Measurements from ENCODE around the gene PTPRH. TPM values are rescaled to one million over a fixed set of nuclear protein-coding genes. Genes with fewer than 3 reads are reported as not detected.

PTPRH gene
- total and polyA plus RNA-seq, 2 experiments from 2014 or later, result 2.3 to 3.0 TPM

GRCh38 chr19:55241935-55242464 is 32.7 kb upstream of the PTPRH start:
- H3K9me3 ChIP-seq (ENCODE audit: low read depth), result no peaks in the 10 kb centered on the region
- no peak overlapping the region for H3K27ac ChIP-seq
- H3K4me3 ChIP-seq, result no peak overlapping the region
- peaks cover 73% of the 10 kb centered on the region for H3K36me3 ChIP-seq
- no peaks in the 10 kb centered on the region for H3K27me3 ChIP-seq
- no peak for TF ChIP-seq CTCF (IDR thresholded peaks at IDR 0.05; ENCODE audit: low read depth, low read length)
- DNase-seq (ENCODE audit: low read depth in 1 of 2, low spot score in 1 of 2), result no peak
- H3K4me1 ChIP-seq (ENCODE audit: low read depth), result no peaks in the 10 kb centered on the region

- Histone ChIP-seq H3K9me3 (ENCODE audit: low read depth) (no peaks in the 10 kb centered on the region), H3K4me3 (no peak overlapping the region), H3K27me3 (no peaks in the 10 kb centered on the region), H3K27ac (no peak overlapping the region), H3K4me1 (ENCODE audit: low read depth) (no peaks in the 10 kb centered on the region), H3K36me3 (peaks cover 72% of the 10 kb centered on the region)
- no peak for DNase-seq (ENCODE audit: low read depth in 1 of 2, low spot score in 1 of 2)
- no peak for TF ChIP-seq CTCF (IDR thresholded peaks at IDR 0.05; ENCODE audit: low read depth, low read length)
These were observed 32.0 kb upstream of the PTPRH start for GRCh38 chr19:55241143-55241934.

- H3K36me3 ChIP-seq, result peaks cover 68% of the 10 kb centered on the region
- H3K27me3 ChIP-seq, result no peaks in the 10 kb centered on the region
- H3K4me1 ChIP-seq (ENCODE audit: low read depth), result no peaks in the 10 kb centered on the region
- TF ChIP-seq CTCF (IDR thresholded peaks at IDR 0.05; ENCODE audit: low read depth, low read length), result no peak
- H3K9me3 ChIP-seq (ENCODE audit: low read depth), result no peaks in the 10 kb centered on the region
- H3K27ac ChIP-seq, result no peak overlapping the region
- no peak for DNase-seq (ENCODE audit: low read depth in 1 of 2, low spot score in 1 of 2)
- H3K4me3 ChIP-seq, result no peak overlapping the region
These were observed 31.4 kb upstream of the PTPRH start for GRCh38 chr19:55240713-55241020.

- Histone ChIP-seq H3K4me3 (no peak overlapping the region), H3K9me3 (ENCODE audit: low read depth) (no peaks in the 10 kb centered on the region), H3K27ac (no peak overlapping the region), H3K36me3 (peaks cover 57% of the 10 kb centered on the region), H3K4me1 (ENCODE audit: low read depth) (no peaks in the 10 kb centered on the region), H3K27me3 (no peaks in the 10 kb centered on the region)
- no peak for TF ChIP-seq CTCF (IDR thresholded peaks at IDR 0.05; ENCODE audit: low read depth, low read length)
- no peak for DNase-seq (ENCODE audit: low read depth in 1 of 2, low spot score in 1 of 2)
These were observed 29.7 kb upstream of the PTPRH start for GRCh38 chr19:55239004-55239403.

- Histone ChIP-seq H3K27ac (no peak overlapping the region), H3K9me3 (ENCODE audit: low read depth) (no peaks in the 10 kb centered on the region), H3K4me1 (ENCODE audit: low read depth) (no peaks in the 10 kb centered on the region), H3K36me3 (peaks cover 50% of the 10 kb centered on the region), H3K27me3 (no peaks in the 10 kb centered on the region), H3K4me3 (no peak overlapping the region)
- no peak for TF ChIP-seq CTCF (IDR thresholded peaks at IDR 0.05; ENCODE audit: low read depth, low read length)
- no peak for DNase-seq (ENCODE audit: low read depth in 1 of 2, low spot score in 1 of 2)
These were observed 28.7 kb upstream of the PTPRH start for GRCh38 chr19:55238030-55238429.

Data from cardiac muscle cell (in vitro differentiated cells and primary cell).